HEK293 (cell line): ENCODE results near the gene NEK6.

Experiments used
- CTCF ChIA-PET: fragments of 350-600 bp; formaldehyde crosslinking; extraction: SDS; loops from one replicate; lab custom pipeline; 2021; ENCODE audit warnings: antibody characterized with exemption; lab: Yijun Ruan, JAX
- POLR2A ChIA-PET: fragments of 300-600 bp; formaldehyde crosslinking; extraction: SDS; loops from one replicate; lab custom pipeline; 2020; ENCODE audit warnings: antibody characterized with exemption, inconsistent platforms; lab: Yijun Ruan, JAX
- H3K27ac ChIP-seq: fragments of 200-500 bp; sonication (Bioruptor generic); 2 replicates; pipeline ENCODE4 v1.5.1; 2014; ENCODE audit warnings: low read depth, low read length, control low read depth, inconsistent platforms; ENCODE audit errors: extremely low read depth
- H3K36me3 ChIP-seq, 2 experiments: fragments of 200-500 bp in 1 of 2; sonication (Bioruptor generic) in 1 of 2; 1 replicate in 1 of 2; 2 replicates in 1 of 2; pipeline ENCODE4 v1.5.1; 2014 to 2017; ENCODE audit warnings: inconsistent platforms in 2 of 2, low read length in 2 of 2; ENCODE audit not compliant: control insufficient read depth in 2 of 2, insufficient read depth in 1 of 2
- H3K4me1 ChIP-seq: fragments of 200-500 bp; sonication (Bioruptor generic); 2 replicates; pipeline ENCODE4 v1.5.1; 2014; ENCODE audit warnings: mild to moderate bottlenecking, low read length, inconsistent platforms; ENCODE audit not compliant: control insufficient read depth, insufficient read depth
- H3K4me3 ChIP-seq: 2 replicates; pipeline ENCODE4 v1.5.1; 2011; ENCODE audit warnings: low read depth, mild to moderate bottlenecking, control low read depth, low read length, moderate library complexity
- H3K9me3 ChIP-seq: fragments of 200-500 bp; sonication (Bioruptor generic); 2 replicates; pipeline ENCODE4 v1.5.1; 2014; ENCODE audit warnings: low read depth, low read length, inconsistent platforms; ENCODE audit not compliant: control insufficient read depth, insufficient read depth
- HOXC10 ChIP-seq: sonication (generic); formaldehyde crosslinking; IDR thresholded peaks from 2 replicates; pipeline ENCODE4 v1.8.1; 2023; ENCODE audit warnings: mild to moderate bottlenecking, missing genetic modification reagents
- HOXD13 ChIP-seq: sonication (generic); formaldehyde crosslinking; IDR thresholded peaks from 2 replicates; pipeline ENCODE4 v1.8.0; 2022; ENCODE audit warnings: missing genetic modification reagents, borderline replicate concordance
- ZFP69B ChIP-seq: fragments of 450-650 bp; formaldehyde crosslinking; IDR thresholded peaks from 2 replicates; pipeline ENCODE4 v1.5.1; 2016; ENCODE audit warnings: missing biosample characterization, missing genetic modification characterization
- ZNF148 ChIP-seq: fragments of 450-650 bp; formaldehyde crosslinking; IDR thresholded peaks from 2 replicates; pipeline ENCODE4 v1.5.0; 2017; ENCODE audit warnings: missing biosample characterization, missing genetic modification characterization, borderline replicate concordance
- ZNF211 ChIP-seq: fragments of 450-650 bp; formaldehyde crosslinking; IDR thresholded peaks from 2 replicates; pipeline ENCODE4 v1.5.1; 2016; ENCODE audit warnings: low read depth, missing biosample characterization, missing genetic modification characterization
- ZNF366 ChIP-seq: fragments of 450-650 bp; formaldehyde crosslinking; conservative IDR thresholded peaks from 2 replicates; pipeline ENCODE4 v1.5.1; 2016; ENCODE audit warnings: missing biosample characterization, missing genetic modification characterization
- ZNF426 ChIP-seq: fragments of 450-650 bp; formaldehyde crosslinking; IDR thresholded peaks from 2 replicates; pipeline ENCODE4 v1.5.1; 2017; ENCODE audit warnings: missing biosample characterization, missing genetic modification characterization, mild to moderate bottlenecking, inconsistent platforms, moderate library complexity
- ZNF664 ChIP-seq: fragments of 450-650 bp; formaldehyde crosslinking; IDR thresholded peaks from 2 replicates; pipeline ENCODE4 v1.5.1; 2016; ENCODE audit warnings: missing biosample characterization, missing genetic modification characterization
- ZNF701 ChIP-seq: fragments of 450-650 bp; formaldehyde crosslinking; IDR thresholded peaks from 2 replicates; pipeline ENCODE4 v1.5.1; 2016; ENCODE audit warnings: missing biosample characterization, missing genetic modification characterization
- ZNF777 ChIP-seq: fragments of 450-650 bp; formaldehyde crosslinking; IDR thresholded peaks from 2 replicates; pipeline ENCODE4 v1.5.1; 2017; ENCODE audit warnings: missing biosample characterization, missing genetic modification characterization, borderline replicate concordance
- ZNF837 ChIP-seq: fragments of 450-650 bp; formaldehyde crosslinking; IDR thresholded peaks from 2 replicates; pipeline ENCODE4 v1.5.1; 2016; ENCODE audit warnings: missing biosample characterization, missing genetic modification characterization
- TF ChIP-seq, protein P1 (sequence below): fragments of 450-650 bp; formaldehyde crosslinking; IDR thresholded peaks from 2 replicates; pipeline ENCODE4 v1.5.1; 2016; ENCODE audit warnings: missing biosample characterization, missing genetic modification characterization
- TF ChIP-seq, protein P2 (sequence below): fragments of 450-650 bp; formaldehyde crosslinking; IDR thresholded peaks from 2 replicates; pipeline ENCODE4 v1.5.1; 2016; ENCODE audit warnings: missing biosample characterization, missing genetic modification characterization

The NEK6 gene

GRCh38 chr9:124307379-124308030, 49.8 kb downstream of the NEK6 start:
- TF ChIP-seq, protein P1, sequence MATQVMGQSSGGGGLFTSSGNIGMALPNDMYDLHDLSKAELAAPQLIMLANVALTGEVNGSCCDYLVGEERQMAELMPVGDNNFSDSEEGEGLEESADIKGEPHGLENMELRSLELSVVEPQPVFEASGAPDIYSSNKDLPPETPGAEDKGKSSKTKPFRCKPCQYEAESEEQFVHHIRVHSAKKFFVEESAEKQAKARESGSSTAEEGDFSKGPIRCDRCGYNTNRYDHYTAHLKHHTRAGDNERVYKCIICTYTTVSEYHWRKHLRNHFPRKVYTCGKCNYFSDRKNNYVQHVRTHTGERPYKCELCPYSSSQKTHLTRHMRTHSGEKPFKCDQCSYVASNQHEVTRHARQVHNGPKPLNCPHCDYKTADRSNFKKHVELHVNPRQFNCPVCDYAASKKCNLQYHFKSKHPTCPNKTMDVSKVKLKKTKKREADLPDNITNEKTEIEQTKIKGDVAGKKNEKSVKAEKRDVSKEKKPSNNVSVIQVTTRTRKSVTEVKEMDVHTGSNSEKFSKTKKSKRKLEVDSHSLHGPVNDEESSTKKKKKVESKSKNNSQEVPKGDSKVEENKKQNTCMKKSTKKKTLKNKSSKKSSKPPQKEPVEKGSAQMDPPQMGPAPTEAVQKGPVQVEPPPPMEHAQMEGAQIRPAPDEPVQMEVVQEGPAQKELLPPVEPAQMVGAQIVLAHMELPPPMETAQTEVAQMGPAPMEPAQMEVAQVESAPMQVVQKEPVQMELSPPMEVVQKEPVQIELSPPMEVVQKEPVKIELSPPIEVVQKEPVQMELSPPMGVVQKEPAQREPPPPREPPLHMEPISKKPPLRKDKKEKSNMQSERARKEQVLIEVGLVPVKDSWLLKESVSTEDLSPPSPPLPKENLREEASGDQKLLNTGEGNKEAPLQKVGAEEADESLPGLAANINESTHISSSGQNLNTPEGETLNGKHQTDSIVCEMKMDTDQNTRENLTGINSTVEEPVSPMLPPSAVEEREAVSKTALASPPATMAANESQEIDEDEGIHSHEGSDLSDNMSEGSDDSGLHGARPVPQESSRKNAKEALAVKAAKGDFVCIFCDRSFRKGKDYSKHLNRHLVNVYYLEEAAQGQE (tag by site-specific recombination), result no peak
- no peaks in the 10 kb centered on the region for H3K9me3 ChIP-seq
- ChIA-PET POLR2A (no interaction called here), CTCF (interaction anchor here (1.1 kb wide), 1 partner anchor 13 kb away, joined by 3 read pairs; no protein-coding TSS in a partner anchor)
- H3K27ac ChIP-seq, result no peak overlapping the region
- H3K4me3 ChIP-seq, result no peak overlapping the region
- H3K4me1 ChIP-seq, result no peaks in the 10 kb centered on the region
- peaks cover 0 to 14% of the 10 kb centered on the region in 2 experiments; a peak in 1 of 3 replicates for H3K36me3 ChIP-seq

- Histone ChIP-seq H3K4me3 (no peak overlapping the region), H3K4me1 (no peaks in the 10 kb centered on the region), H3K27ac (no peak overlapping the region), H3K36me3 (peaks cover 0 to 11% of the 10 kb centered on the region in 2 experiments; a peak in 1 of 3 replicates), H3K9me3 (no peaks in the 10 kb centered on the region)
- ChIA-PET POLR2A (no interaction called here), CTCF (interaction anchor here (0.7 to 1.4 kb wide), 4 partner anchors 11 to 474 kb away, joined by 3 to 4 read pairs (median 4); no protein-coding TSS in a partner anchor)
- no peak for TF ChIP-seq ZNF366
- TF ChIP-seq ZNF777 (tag by site-specific recombination), result no peak
- TF ChIP-seq ZNF211 (tag by site-specific recombination), result no peak
- TF ChIP-seq ZNF148 (tag by site-specific recombination), result no peak
- no peak for TF ChIP-seq ZNF426 (tag by site-specific recombination)
- no peak for TF ChIP-seq ZNF837 (tag by site-specific recombination)
- TF ChIP-seq, protein P2, sequence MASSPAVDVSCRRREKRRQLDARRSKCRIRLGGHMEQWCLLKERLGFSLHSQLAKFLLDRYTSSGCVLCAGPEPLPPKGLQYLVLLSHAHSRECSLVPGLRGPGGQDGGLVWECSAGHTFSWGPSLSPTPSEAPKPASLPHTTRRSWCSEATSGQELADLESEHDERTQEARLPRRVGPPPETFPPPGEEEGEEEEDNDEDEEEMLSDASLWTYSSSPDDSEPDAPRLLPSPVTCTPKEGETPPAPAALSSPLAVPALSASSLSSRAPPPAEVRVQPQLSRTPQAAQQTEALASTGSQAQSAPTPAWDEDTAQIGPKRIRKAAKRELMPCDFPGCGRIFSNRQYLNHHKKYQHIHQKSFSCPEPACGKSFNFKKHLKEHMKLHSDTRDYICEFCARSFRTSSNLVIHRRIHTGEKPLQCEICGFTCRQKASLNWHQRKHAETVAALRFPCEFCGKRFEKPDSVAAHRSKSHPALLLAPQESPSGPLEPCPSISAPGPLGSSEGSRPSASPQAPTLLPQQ, result no peak
- no peak for TF ChIP-seq HOXC10 (CRISPR knock-in tag)
- no peak for TF ChIP-seq ZNF701
- TF ChIP-seq HOXD13 (CRISPR knock-in tag), result no peak
- TF ChIP-seq ZFP69B (tag by site-specific recombination), result no peak
- TF ChIP-seq ZNF664 (tag by site-specific recombination), result no peak
Measured at GRCh38 chr9:124308606-124309491, 51.1 kb downstream of the NEK6 start.
